ENCODE data around the gene DNAJC3. TPM values are rescaled to one million over a fixed set of nuclear protein-coding genes. Genes with fewer than 3 reads are reported as not detected.
"Not testable (repeated sequence)": the region's sequence is repeated elsewhere in the genome, so short reads cannot be mapped to it uniquely, and the experiment has no call there.

DNAJC3 gene
- total RNA-seq, 4 donors from 2014 or later: 42.9 to 46.3 (median 46.0) TPM

- Histone ChIP-seq H3K36me3 (peaks cover 0 to 44% (median 0%) of the 10 kb centered on the region in 3 donors), H3K27me3 (no peaks in the 10 kb centered on the region), H3K4me1 (no peaks in the 10 kb centered on the region), H3K27ac (no peak overlapping the region), H3K9me3 (peaks cover 0 to 17% (median 3%) of the 10 kb centered on the region in 4 donors), H3K4me3 (no peak overlapping the region)
- WGBS, 2 donors: 86 to 92% methylated on average over 3 of the region's 3 CpGs
- TF ChIP-seq POLR2A (IDR thresholded peaks at IDR 0.05) (no peak), EP300 (IDR thresholded peaks at IDR 0.05) (no peak), CTCF (IDR thresholded peaks at IDR 0.05) (no peak)
- DNase-seq (ENCODE audit: low spot score in 2 of 2): no peak
Observed at GRCh38 chr13:95726876-95727275, 49.9 kb downstream of the DNAJC3 start.

DNA sequence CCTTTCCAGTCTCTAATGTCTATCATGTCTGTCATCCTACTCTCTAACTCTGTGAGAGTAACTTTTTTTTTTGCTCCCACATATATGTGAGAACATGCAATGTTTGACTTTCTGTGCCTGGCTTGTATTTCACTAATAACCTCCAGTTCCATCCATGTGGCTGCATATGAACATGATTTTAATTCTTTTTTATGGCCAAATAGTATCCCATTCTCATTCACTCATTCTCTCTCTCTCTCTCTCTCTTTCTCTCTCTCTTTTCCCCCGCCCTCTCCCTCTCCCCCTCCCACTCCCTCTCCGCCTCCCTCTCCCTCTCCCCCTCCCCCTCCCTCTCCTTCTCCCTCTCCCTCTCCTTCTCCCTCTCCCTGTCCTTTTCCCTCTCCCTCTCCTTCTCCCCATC is 52.0 kb downstream of the DNAJC3 start:
- TF ChIP-seq POLR2A (IDR thresholded peaks at IDR 0.05) (no peak), EP300 (IDR thresholded peaks at IDR 0.05) (no peak), CTCF (IDR thresholded peaks at IDR 0.05) (no peak)
- no peak overlapping the region for H3K4me3 ChIP-seq
- no peak overlapping the region for H3K27ac ChIP-seq
- H3K4me1 ChIP-seq: no peaks in the 10 kb centered on the region
- peaks cover 0 to 48% (median 0%) of the 10 kb centered on the region in 3 donors for H3K36me3 ChIP-seq
- 93 to 97% methylated on average over 2 of the region's 2 CpGs for WGBS, 2 donors
- no peaks in the 10 kb centered on the region for H3K27me3 ChIP-seq
- H3K9me3 ChIP-seq: peaks cover 0 to 37% (median 10%) of the 10 kb centered on the region in 4 donors
- DNase-seq (ENCODE audit: low spot score in 2 of 2): no peak

DNA sequence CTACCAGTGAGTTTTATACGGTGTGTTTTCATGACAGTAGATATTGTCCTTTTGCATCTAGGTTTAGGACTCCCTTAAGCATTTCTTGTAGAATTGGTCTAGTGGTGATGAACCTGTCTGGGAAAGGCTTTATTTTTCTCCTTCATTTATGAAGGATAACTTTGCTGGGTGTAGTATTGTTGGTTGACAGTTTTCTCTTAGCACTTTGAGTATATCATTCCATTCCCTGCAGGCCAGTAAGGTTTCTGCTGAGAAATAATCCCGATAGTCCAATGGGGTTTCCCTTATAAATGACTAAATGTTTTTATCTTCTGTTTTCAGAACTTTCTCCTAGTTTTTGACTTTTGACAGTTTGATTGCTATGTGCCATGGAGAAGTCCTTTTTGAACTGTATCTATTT is 57.2 kb downstream of the DNAJC3 start:
- TF ChIP-seq EP300 (IDR thresholded peaks at IDR 0.05): no peak
- no peak for TF ChIP-seq CTCF (IDR thresholded peaks at IDR 0.05)
- TF ChIP-seq POLR2A (IDR thresholded peaks at IDR 0.05): no peak
- WGBS, 2 donors: 97 to 100% methylated on average over 2 of the region's 2 CpGs
- no peaks in the 10 kb centered on the region for H3K4me1 ChIP-seq

GRCh38 chr13:95740071-95740978 is 63.4 kb downstream of the DNAJC3 start:
- H3K36me3 ChIP-seq; DNase-seq (ENCODE audit: low spot score in 2 of 2); H3K27ac ChIP-seq; H3K4me1 ChIP-seq; H3K27me3 ChIP-seq; H3K4me3 ChIP-seq; H3K9me3 ChIP-seq: not testable (repeated sequence)
- WGBS, 2 donors: 90 to 91% methylated on average over 9 to 11 of the region's 37 CpGs

More for the DNA sequence above, 57.2 kb downstream of the DNAJC3 start:
- Histone ChIP-seq H3K27me3 (no peaks in the 10 kb centered on the region), H3K9me3 (peaks cover 0 to 44% (median 16%) of the 10 kb centered on the region in 4 donors), H3K36me3 (peaks cover 0 to 37% (median 0%) of the 10 kb centered on the region in 3 donors), H3K27ac (no peak overlapping the region), H3K4me3 (no peak overlapping the region)
- DNase-seq (ENCODE audit: low spot score in 2 of 2): no peak

DNA sequence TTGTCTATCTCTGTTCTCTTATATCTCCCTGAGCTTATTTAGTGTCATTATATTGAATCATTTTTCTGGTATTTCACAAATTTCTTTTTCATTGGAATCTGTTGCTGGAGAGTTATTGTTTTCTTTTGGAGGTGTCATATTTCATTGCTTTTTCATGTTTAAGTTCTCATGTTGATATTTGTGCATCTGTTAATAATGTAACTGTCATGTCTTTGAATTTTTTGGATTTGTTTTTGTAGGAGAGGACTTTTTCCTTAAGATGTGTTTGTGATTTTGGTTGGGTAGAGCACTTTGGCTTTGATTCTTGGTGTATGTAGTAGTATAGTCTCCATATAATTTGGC is 64.0 kb downstream of the DNAJC3 start:
- TF ChIP-seq EP300 (IDR thresholded peaks at IDR 0.05): no peak
- no peak for TF ChIP-seq CTCF (IDR thresholded peaks at IDR 0.05)
- TF ChIP-seq POLR2A (IDR thresholded peaks at IDR 0.05): no peak
- H3K4me3 ChIP-seq: no peak overlapping the region
- no peak for DNase-seq (ENCODE audit: low spot score in 2 of 2)
- H3K4me1 ChIP-seq: peaks cover 0 to 6% (median 0%) of the 10 kb centered on the region in 4 donors
- no peak overlapping the region for H3K27ac ChIP-seq
- H3K36me3 ChIP-seq: peaks cover 0 to 4% (median 0%) of the 10 kb centered on the region in 3 donors
- H3K27me3 ChIP-seq: no peaks in the 10 kb centered on the region
- H3K9me3 ChIP-seq: no peaks in the 10 kb centered on the region
